ENCODE data around the gene MSI1.
"Not testable (repeated sequence)": the region's sequence is repeated elsewhere in the genome, so short reads cannot be mapped to it uniquely, and the experiment has no call there.

The MSI1 gene

DNA sequence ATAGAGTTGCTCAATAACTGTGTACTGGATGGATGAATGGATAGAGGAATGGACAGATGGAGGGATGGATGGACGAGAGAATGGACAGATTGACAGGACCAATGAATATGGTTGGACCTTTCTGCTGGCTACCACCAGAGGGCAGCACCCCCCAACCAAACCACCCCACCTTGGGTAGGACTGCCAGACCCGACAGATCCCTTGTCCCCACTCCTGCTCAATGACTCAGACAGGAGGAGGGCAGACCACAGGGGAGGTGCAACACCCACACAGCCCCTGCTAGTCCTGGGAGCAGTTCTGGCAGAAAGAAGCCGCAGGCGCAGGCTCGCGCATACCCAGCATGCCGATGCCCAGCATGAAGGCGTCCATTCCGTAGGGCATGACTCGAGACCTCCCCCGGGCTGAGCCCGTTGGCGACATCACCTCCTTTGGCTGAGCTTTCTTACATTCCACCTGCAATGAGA lies 12.4 kb downstream of the MSI1 start:
- peak; percentile 58 for DNase-seq (ENCODE audit: low read depth)

DNA sequence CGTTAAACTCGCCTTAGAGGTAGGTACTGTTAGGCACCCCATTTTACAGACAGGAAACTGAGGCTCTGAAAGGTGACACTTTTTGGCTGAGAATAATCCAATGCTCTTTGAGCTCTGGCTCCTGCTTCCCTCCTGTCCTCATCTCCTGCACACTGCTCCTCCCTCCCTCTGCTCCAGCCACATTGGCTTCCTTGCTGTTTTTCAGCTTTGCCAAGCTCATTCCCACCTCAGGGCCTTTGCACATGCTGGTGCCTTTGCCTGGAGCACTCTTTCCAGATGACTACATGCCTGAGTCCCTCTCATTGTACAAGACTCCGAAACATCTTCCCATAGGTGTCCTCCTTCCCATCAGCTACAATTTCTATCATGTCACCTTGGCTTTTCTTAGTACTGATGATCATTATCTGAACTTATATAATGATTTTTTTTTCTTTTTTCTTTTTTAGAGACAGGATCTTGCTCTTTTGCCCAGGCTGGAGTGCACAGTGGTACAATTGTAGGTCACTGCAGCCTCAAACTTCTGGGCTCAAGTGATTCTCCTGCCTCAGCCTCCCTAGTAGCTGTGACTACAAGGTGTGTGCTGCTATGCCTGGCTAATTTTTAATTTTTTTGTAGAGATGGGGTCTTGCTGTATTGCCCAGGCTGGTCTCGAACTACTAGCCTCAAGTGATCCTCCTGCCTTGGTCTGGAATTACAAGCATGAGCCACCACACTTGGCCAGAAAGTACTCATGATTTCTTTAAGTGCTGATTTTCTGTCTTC lies 15.2 kb downstream of the MSI1 start:
- DNase-seq (ENCODE audit: low read depth), result no peak

- no peak for DNase-seq (ENCODE audit: low read depth)
Measured at GRCh38 chr12:120353136-120353535, 15.8 kb downstream of the MSI1 start.

DNA sequence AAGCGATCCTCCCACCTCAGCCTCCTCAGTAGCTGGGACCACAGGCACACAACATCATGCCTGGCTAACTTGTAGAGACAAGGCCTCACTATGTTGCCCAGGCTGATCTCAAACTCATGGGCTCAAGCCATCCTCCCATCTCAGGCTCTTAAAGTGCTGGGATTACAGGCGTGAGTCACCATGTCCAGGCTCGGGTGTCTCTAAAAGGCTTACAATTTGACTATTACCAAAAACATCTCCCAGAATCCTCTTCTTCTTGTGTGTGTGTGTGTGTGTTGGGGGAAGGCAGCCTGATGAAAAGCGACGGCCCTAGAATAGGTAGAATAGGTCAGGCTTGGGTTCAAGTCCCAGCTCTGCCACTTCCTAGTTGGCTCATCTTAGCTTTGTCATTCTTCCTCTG lies 16.8 kb downstream of the MSI1 start:
- DNase-seq (ENCODE audit: low read depth), result no peak

- DNase-seq (ENCODE audit: low read depth), result no peak
Measured at GRCh38 chr12:120350576-120351350, 18.2 kb downstream of the MSI1 start.

DNA sequence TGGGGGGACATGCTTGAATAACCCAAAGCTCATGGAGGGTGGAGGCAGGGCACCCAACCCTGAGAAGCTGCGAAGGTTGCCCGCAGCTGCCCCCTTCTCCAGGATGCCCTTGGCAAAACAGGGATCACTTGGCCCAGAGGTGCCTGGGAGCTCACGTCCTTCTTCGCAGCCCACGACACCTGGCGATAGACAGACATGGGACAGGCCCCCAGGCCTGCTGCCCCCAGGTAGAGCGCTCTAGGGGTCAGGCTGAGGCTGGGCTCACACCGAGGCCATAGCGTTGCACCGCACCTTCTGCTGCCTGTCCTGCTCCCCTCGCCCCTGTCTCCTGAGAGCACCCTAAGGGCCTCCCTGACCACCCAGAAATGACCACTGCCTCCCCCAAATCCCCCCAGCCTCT lies 21.2 kb downstream of the MSI1 start:
- no peak for DNase-seq (ENCODE audit: low read depth)

GRCh38 chr12:120346681-120347080 lies 22.3 kb downstream of the MSI1 start:
- DNase-seq (ENCODE audit: low read depth), result no peak

DNA sequence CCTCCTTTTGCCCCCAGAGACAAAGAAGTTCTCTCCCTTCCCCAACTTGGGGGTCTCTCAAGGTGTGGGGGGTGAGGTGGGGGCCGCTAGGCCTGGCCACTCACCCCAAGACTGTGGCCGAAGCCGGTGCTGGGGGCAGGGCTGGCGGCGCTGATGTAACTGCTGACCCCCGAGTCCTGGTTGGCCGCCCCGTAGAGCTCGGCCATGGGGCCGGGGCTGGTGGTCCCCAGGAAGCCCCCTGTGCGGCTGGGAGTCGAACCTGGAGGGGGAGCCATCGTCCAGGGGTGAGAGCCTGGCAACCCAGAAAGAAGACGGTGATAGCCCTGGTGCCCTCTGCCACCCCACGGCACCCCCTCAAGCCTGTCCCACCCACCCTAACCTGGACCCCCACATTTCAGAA lies 22.9 kb downstream of the MSI1 start:
- no peak for DNase-seq (ENCODE audit: low read depth)

- DNase-seq (ENCODE audit: low read depth), result no peak
Measured at GRCh38 chr12:120343692-120344091, 25.3 kb downstream of the MSI1 start.

DNA sequence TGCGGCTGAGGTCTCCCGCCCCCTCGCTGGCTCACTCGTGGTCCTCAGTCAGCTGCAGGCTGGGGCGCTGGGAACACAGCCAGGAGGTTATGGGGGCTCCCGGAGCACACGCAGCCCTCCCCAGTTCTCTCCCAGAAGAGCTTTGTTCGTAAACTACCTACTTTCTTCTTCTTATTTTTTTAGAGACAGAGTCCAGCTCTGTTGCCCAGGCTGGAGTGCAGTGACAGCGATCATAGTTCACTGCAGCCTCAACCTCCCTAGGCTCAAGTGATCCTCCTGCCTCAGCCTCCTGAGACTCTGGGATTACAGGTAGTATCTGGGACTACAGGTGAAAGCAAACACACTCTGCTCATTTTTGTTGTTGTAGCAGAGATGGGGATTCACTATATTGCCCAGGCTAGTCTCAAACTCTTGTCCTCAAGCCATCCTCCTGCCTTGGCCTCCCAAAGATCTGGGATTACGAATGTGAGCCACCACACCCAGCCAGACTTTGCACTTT lies 25.9 kb downstream of the MSI1 start:
- DNase-seq (ENCODE audit: low read depth), result no peak

DNA sequence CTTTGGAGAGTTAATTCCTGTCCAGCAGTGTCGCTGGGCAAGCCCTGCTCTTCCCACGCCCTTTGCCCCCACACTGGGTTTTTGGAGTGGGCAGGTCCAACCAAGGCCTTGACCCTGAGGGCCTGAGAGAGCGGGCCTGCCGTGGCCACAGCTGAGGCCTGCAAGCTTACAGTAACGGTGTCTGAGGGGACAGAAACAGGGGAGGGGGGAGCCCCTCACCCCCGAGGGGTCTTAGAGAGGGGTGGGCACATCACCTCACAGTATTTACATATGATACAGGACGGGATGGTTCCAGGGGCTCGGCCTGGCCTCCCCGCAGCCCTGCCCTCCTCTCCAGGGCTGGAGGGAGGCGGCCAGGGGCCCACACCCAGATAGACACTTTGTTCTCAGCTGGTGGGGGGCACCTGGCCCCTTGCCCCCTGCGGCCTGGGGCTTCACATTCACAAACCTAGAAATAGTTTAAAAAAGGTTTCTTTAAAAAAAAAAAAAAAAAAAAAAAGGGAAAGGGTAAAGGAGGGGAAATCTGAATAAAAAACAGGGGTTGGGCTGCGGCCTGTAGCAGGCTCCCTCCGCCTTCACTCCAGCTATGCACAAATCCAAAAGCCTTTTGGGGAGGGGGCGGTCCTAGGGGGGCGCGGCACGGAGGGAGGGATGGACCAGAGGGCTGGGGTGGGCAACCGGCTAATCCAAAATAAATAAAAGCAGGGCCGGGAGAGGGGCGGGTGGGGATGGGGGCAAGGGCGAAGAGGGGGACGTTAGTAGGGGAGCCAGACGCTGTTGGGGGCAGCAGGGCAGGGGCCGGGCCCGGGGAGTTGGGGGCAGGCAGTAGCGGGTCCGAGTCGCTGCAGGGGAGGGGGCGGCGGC lies 26.6 kb downstream of the MSI1 start:
- DNase-seq (ENCODE audit: low read depth), result no peak

- DNase-seq (ENCODE audit: low read depth), result no peak
Measured at GRCh38 chr12:120339256-120339655, 29.7 kb downstream of the MSI1 start.

DNA sequence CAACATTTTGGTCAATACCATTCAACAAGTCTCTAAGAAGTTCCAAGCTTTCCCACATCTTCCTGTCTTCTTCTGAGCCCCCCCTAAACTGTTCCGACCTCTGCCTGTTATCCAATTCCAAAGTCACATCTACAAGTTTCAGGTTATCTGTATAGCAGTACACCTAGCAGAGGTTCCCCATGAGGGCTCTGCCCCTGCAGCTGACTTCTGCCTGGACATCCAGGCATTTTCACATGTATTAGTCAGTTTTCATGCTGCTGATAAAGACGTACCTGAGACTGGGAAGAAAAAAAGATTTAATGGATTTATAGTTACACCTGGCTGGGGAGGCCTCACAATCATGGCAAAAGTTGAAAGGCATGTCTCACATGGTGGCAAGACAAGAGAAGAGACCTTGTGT lies 31.2 kb downstream of the MSI1 start:
- DNase-seq (ENCODE audit: low read depth), result no peak

- not testable (repeated sequence) for DNase-seq (ENCODE audit: low read depth)
Measured at GRCh38 chr12:120336392-120336791, 32.6 kb downstream of the MSI1 start.

DNA sequence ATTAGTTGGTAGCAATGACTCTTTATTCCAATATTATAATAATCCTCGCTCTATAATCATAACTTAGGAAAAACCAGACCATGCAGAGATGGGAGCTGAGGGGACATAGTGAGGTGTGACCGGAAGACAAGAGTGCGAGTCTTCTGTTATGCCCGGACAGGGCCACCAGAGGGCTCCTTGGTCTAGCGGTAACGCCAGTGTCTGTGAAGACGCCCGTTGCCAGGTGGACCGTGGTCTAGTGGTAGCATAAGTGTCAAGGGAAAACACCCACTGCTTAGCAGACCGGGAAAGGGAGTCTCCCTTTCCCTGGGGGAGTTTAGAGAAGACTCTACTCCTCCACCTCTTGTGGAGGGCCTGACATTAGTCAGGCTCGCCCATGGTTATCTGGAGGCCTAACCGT lies 33.5 kb downstream of the MSI1 start:
- peak; percentile 18 for DNase-seq (ENCODE audit: low read depth)

DNA sequence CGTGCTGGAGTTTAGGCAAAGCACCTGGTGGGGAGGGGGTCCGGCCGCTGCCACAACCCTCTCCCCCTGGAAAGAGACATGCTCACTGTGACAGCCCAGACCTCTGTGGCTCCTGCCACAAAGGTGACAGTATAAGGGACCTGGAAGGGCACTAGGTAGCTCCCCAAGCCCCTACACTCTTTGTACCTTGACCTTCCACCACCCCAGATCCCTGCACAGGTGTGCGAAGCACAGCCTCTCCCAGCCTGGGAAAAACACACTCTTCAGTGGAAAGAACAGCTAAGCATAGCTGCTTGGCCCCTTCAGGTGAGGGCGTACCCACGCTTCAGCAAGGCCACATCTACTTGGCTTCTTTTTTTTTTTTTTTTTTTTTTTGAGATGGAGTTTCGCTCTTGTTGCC lies 36.4 kb downstream of the MSI1 start:
- DNase-seq (ENCODE audit: low read depth), result no peak

- no peak for DNase-seq (ENCODE audit: low read depth)
Measured at GRCh38 chr12:120332041-120332440, 36.9 kb downstream of the MSI1 start.

- DNase-seq (ENCODE audit: low read depth), result no peak
Measured at GRCh38 chr12:120331390-120331789, 37.6 kb downstream of the MSI1 start.

DNA sequence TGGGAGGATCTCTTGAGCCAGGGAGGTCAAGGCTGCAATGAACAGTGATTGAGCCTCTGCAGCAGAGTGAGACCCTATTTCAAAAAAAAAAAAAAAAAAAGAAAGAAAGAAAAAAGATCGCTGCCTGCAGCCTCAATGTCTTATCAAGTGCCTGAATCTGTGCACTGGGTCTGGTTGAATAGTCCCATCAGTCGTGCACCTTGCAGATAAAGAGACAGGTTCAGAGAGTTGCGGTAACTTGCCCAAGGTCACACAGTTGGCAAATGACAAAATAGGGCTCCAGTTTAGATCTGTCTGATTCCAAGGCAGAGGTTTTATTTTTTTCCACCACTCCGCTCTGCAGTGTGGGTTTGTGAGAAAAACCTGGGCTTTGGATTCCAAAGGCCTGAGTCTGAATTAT lies 40.7 kb downstream of the MSI1 start:
- no peak for DNase-seq (ENCODE audit: low read depth)

DNA sequence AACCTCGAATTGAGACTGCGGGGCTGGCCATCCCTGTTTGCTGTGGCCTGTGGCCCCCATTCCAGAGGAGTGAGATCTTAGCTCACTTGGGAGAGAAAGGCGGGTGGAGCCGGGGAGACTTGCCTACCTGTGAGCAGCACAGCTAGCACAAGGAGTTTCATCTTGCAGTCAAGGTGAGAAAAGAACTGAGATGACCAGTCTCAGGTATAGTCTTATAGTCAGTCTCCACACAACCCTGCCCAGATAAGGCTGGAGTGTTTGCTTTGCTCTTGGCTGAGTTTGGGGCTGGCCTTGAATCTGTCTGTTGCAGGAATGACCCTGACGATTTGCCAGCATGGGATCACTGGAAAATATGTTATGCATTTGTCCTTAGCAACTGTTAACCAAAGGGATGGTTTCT lies 41.4 kb downstream of the MSI1 start, which contains the start of gene PLA2G1B:
Gene PLA2G1B (minus strand): TSS at position 187 of the 400 bp plus-strand sequence. CDS start 26 bp downstream, at position 161.
- no peak for DNase-seq (ENCODE audit: low read depth)

DNA sequence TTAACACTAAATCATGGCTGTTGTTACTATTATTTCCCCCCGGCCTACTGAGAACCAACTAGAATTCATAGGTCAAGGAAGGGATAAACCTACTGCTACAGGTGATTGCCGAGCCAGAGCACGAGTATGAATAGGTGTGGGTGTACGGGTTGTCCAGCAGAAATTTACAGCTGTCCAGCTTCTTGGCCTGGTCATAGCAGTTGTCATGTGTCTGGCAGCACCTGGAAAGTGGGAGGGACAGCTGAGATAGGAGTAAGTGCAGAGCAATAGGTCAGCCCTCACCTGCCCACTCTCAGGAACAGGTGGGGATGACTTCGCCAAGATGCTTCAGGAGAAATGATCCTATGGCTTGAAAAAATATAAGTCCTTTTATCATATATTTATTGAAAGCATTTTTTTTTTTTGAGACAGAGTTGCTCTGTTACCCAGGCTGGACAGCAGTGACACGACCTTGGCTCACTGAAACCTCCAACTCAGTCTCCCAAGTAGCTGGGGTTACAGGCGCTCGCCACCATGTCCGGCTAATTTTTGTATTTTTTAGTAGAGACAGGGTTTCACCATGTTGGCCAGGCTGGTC lies 44.0 kb downstream of the MSI1 start:
- no peak for DNase-seq (ENCODE audit: low read depth)

DNA sequence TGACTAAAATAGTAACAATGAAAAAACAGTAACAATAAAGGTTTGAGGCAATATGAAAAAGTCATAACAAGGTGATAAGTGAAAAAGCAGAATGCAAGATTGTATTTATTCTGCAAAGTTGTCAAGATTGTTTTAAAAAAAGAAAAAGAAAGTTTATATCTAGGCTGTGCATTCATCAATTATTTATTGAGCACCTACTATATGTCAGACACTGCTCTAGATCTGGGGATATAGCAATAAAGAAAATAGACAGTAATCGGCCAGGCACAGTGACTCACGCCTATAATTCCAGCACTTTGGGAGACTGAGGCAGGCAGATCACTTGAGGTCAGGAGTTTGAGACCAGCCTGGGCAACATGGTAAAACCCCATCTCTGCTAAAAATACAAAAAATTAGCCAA lies 45.2 kb downstream of the MSI1 start:
- no peak for DNase-seq (ENCODE audit: low read depth)

Data from stimulated activated CD8-positive, alpha-beta memory T cell treated with anti-CD3 and anti-CD28 coated beads, Interleukin-4, amount 100 ng/mL, for 24 hours (primary cell).